ENCODE data around the gene MKLN1.
"Not testable (repeated sequence)": the region's sequence is repeated elsewhere in the genome, so short reads cannot be mapped to it uniquely, and the experiment has no call there.

The MKLN1 gene

GRCh38 chr7:131327626-131328376 lies at the start of gene MKLN1:
Gene MKLN1, plus strand, starts transcription at chr7:131327876. Its CDS starts 24 bp downstream, at chr7:131327900.
- DNase-seq (ENCODE audit: low read depth in 2 of 2): peak; percentile 90 to 91

GRCh38 chr7:131279044-131279443 lies 48.6 kb upstream of the MKLN1 start:
- DNase-seq (ENCODE audit: low read depth in 2 of 2): no peak

GRCh38 chr7:131281266-131282048 lies 46.2 kb upstream of the MKLN1 start:
- DNase-seq (ENCODE audit: low read depth in 2 of 2): no peak

GRCh38 chr7:131284702-131285419 lies 42.8 kb upstream of the MKLN1 start:
- no peak for DNase-seq (ENCODE audit: low read depth in 2 of 2)

GRCh38 chr7:131285556-131285955 lies 42.1 kb upstream of the MKLN1 start:
- DNase-seq (ENCODE audit: low read depth in 2 of 2): no peak

GRCh38 chr7:131288450-131288849 lies 39.2 kb upstream of the MKLN1 start:
- no peak for DNase-seq (ENCODE audit: low read depth in 2 of 2)

GRCh38 chr7:131289051-131289450 lies 38.6 kb upstream of the MKLN1 start:
- no peak for DNase-seq (ENCODE audit: low read depth in 2 of 2)

- DNase-seq (ENCODE audit: low read depth in 2 of 2): no peak
Measured at GRCh38 chr7:131292141-131292905, 35.4 kb upstream of the MKLN1 start.

GRCh38 chr7:131293018-131293417 lies 34.7 kb upstream of the MKLN1 start:
- no peak for DNase-seq (ENCODE audit: low read depth in 2 of 2)

GRCh38 chr7:131294553-131294952 lies 33.1 kb upstream of the MKLN1 start:
- DNase-seq (ENCODE audit: low read depth in 2 of 2): no peak

GRCh38 chr7:131298608-131298992 lies 29.1 kb upstream of the MKLN1 start:
- DNase-seq (ENCODE audit: low read depth in 2 of 2): no peak

- DNase-seq (ENCODE audit: low read depth in 2 of 2): no peak
Measured at GRCh38 chr7:131299074-131299473, 28.6 kb upstream of the MKLN1 start.

- no peak for DNase-seq (ENCODE audit: low read depth in 2 of 2)
Measured at GRCh38 chr7:131300078-131300477, 27.6 kb upstream of the MKLN1 start.

- DNase-seq (ENCODE audit: low read depth in 2 of 2): no peak
Measured at GRCh38 chr7:131300572-131301466, 26.9 kb upstream of the MKLN1 start.

GRCh38 chr7:131302446-131302845 lies 25.2 kb upstream of the MKLN1 start:
- no peak for DNase-seq (ENCODE audit: low read depth in 2 of 2)

GRCh38 chr7:131302876-131303707 lies 24.6 kb upstream of the MKLN1 start:
- peak in 1 of 2 donors; percentile 5 for DNase-seq (ENCODE audit: low read depth in 2 of 2)

- no peak for DNase-seq (ENCODE audit: low read depth in 2 of 2)
Measured at GRCh38 chr7:131305152-131305551, 22.5 kb upstream of the MKLN1 start.

- DNase-seq (ENCODE audit: low read depth in 2 of 2): not testable (repeated sequence)
Measured at GRCh38 chr7:131306041-131306440, 21.6 kb upstream of the MKLN1 start.

- DNase-seq (ENCODE audit: low read depth in 2 of 2): no peak
Measured at GRCh38 chr7:131306777-131307176, 20.9 kb upstream of the MKLN1 start.

GRCh38 chr7:131307627-131308026 lies 20.0 kb upstream of the MKLN1 start:
- DNase-seq (ENCODE audit: low read depth in 2 of 2): no peak

Measured in stimulated activated CD4-positive, alpha-beta T cell treated with anti-CD3 and anti-CD28 coated beads, Interleukin-4, amount 100 ng/mL, for 48 hours (primary cell).